Testis (tissue), 3 donors: Measurements from ENCODE around the gene TIMM10. TPM values are rescaled to one million over a fixed set of nuclear protein-coding genes. Genes with fewer than 3 reads are reported as not detected.

Experiments used
- DNase-seq: peaks from one replicate; pipeline ENCODE4 v3.0.0-alpha.2; 2019
- H3K27ac ChIP-seq, 2 donors: fragments of 200-600 bp; sonication (generic); one replicate each; pipeline ENCODE4 v1.5.1; 2019
- H3K27me3 ChIP-seq: fragments of 200-600 bp; sonication (generic); one replicate; pipeline ENCODE4 v1.5.1; 2019
- H3K36me3 ChIP-seq: fragments of 200-600 bp; sonication (generic); one replicate; pipeline ENCODE4 v1.5.1; 2017; ENCODE audit warnings: low read depth; ENCODE audit errors: missing control alignments
- H3K4me1 ChIP-seq: fragments of 200-600 bp; sonication (generic); one replicate; pipeline ENCODE4 v1.5.1; 2019
- H3K4me3 ChIP-seq, 2 donors: fragments of 200-600 bp; sonication (generic); one replicate each; pipeline ENCODE4 v1.5.1; 2017 to 2019
- H3K9me3 ChIP-seq: fragments of 200-600 bp; sonication (generic); one replicate; pipeline ENCODE4 v1.5.1; 2017
- POLR2A ChIP-seq: fragments of 450-650 bp; IDR thresholded peaks from one replicate; pipeline ENCODE4 v1.6.1; 2017; ENCODE audit warnings: antibody characterized with exemption, mild to moderate bottlenecking, moderate library complexity
- WGBS, 2 donors: methylation state at CpG; one replicate each; pipeline ENCODE4 v1.1.5; 2018; 5-methylcytosine and 5-hydroxymethylcytosine counted together
- intact Hi-C: fragments of 100-400 bp; cut with DNase I; formaldehyde crosslinking; loops from one replicate; pipeline ENCODE4 v1.15.1; 2023; ENCODE audit warnings: low total_unique reads
- polyA plus RNA-seq: library from polyadenylated mRNA; stranded (reverse); fragments of 350-450 nt; fragmentation: Illumina TruSeq; extraction: RNeasy Lipid Tissue Mini Kit (QIAGEN cat#74804); gene quantifications from one replicate; pipeline ENCODE4 v1.2.3, GENCODE V29; 2014; ENCODE audit warnings: low read depth, low replicate concordance; ENCODE audit not compliant: insufficient read depth
- total RNA-seq, 2 donors: library from RNA; depleted of rRNA; stranded (reverse); fragments of >200 nt; gene quantifications; one replicate each; pipeline ENCODE4 v1.2.3, GENCODE V29; 2016
- TF ChIP-seq, protein P1 (sequence below), 3 experiments: fragments of 450-650 bp in 2 of 3; fragments of 200-600 bp in 1 of 3; sonication (generic) in 1 of 3; IDR thresholded peaks; one replicate each; pipeline ENCODE4 v1.5.1; 2016 to 2019; ENCODE audit warnings: antibody characterized with exemption in 3 of 3, mild to moderate bottlenecking in 2 of 3, moderate library complexity in 1 of 3

The TIMM10 gene
- total and polyA plus RNA-seq, 3 donors from 2014 or later = 27.7 to 56.9 (median 49.1) TPM

DNA sequence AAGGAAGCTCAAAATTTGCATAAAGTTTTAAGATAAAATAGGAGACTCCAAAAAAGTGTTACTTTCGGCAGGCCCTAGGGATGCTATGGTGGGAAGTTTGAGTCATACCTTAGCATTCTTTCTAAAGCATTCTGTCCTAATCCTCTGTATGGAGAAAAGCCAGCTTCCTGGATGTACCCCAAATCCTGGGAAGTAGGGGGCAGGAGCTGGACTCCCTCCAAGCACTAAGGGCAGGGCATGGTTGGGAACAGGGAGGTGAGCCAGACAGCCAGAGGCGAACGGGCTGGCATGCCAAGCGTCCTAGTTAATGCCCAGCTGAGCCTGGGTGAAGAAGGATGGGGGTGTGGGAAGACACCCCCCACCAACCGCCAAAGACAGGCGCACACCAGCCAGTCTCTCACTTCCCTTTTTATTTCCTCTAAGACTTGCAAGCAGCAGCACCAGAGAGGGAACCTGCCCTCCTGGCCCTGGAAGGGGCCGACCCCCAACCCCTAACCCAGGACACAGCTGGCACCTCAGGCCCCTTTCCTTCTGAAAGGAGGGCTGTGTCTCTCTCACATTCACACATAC, 46.3 kb downstream of the TIMM10 start:
- TF ChIP-seq, protein P1, sequence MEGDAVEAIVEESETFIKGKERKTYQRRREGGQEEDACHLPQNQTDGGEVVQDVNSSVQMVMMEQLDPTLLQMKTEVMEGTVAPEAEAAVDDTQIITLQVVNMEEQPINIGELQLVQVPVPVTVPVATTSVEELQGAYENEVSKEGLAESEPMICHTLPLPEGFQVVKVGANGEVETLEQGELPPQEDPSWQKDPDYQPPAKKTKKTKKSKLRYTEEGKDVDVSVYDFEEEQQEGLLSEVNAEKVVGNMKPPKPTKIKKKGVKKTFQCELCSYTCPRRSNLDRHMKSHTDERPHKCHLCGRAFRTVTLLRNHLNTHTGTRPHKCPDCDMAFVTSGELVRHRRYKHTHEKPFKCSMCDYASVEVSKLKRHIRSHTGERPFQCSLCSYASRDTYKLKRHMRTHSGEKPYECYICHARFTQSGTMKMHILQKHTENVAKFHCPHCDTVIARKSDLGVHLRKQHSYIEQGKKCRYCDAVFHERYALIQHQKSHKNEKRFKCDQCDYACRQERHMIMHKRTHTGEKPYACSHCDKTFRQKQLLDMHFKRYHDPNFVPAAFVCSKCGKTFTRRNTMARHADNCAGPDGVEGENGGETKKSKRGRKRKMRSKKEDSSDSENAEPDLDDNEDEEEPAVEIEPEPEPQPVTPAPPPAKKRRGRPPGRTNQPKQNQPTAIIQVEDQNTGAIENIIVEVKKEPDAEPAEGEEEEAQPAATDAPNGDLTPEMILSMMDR (IDR thresholded peaks at IDR 0.05) = no peak
- TF ChIP-seq POLR2A = no peak
- intact Hi-C loops = no loop called here
- H3K27me3 ChIP-seq = no peaks in the 10 kb centered on the region
- no peak overlapping the region for H3K4me3 ChIP-seq
- no peaks in the 10 kb centered on the region for H3K36me3 ChIP-seq
- H3K27ac ChIP-seq = no peak overlapping the region
- peaks cover 12% of the 10 kb centered on the region for H3K4me1 ChIP-seq
- no peak for DNase-seq
- no peaks in the 10 kb centered on the region for H3K9me3 ChIP-seq
- 85 to 90% methylated on average over 7 of the region's 7 CpGs for WGBS, 2 donors

- intact Hi-C loops = no loop called here
- peak overlapping the region in 1 of 2 donors; percentile 38 for H3K4me3 ChIP-seq
- no peak overlapping the region for H3K27ac ChIP-seq
- H3K9me3 ChIP-seq = no peaks in the 10 kb centered on the region
- H3K4me1 ChIP-seq = peaks cover 12% of the 10 kb centered on the region
- no peaks in the 10 kb centered on the region for H3K27me3 ChIP-seq
- no peak for DNase-seq
- no peaks in the 10 kb centered on the region for H3K36me3 ChIP-seq
- TF ChIP-seq, protein P1 (IDR thresholded peaks at IDR 0.05) = no peak
- no peak for TF ChIP-seq POLR2A
- WGBS, 2 donors = 57 to 61% methylated on average over 3 of the region's 3 CpGs
These were observed 47.0 kb downstream of the TIMM10 start for GRCh38 chr11:57483562-57483918.

DNA sequence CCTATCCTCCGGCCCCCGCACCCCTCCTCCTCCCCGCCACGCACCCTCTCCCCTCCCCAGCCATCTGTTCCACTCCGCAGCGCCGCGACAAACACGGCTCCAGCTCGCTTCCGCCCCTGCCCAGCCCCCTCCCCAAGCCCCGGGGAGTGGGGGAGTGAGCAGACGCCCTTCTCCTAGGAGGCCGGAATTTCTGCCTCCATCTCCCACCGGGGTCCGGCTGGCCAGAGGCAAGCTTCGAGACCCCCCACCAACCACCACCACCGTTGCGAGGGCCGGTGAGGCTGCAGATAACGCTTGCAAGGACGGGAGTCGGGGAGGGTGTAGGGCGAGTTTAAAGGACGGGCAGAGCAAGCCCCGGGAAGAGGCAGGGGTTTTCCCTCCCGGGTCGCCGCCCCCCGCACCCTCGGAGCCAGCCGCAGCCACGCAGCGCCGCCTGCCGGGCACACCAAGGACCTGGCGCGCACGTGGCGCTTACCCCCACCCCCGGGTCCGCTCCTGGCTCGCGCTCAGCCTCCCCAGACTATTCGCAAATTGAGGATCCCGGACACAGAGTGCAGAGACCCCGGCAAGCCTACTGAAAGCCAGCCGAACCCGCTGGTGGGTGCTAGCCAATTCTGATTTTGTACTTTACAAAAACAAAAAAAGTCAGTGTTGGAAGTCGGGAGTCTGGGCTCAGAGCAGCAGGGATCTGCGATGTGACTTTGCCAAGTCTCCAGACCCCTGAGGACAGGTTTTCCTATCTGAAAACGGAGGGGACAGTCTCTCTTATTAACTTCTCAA, 47.6 kb downstream of the TIMM10 start:
- 1% methylated on average over 20 to 35 of the region's 52 CpGs for WGBS, 2 donors
- Histone ChIP-seq H3K4me3 (peak overlapping the region; percentile 15 to 38), H3K4me1 (peaks cover 12% of the 10 kb centered on the region), H3K27me3 (no peaks in the 10 kb centered on the region), H3K9me3 (no peaks in the 10 kb centered on the region), H3K27ac (no peak overlapping the region), H3K36me3 (no peaks in the 10 kb centered on the region)
- DNase-seq = peak; percentile 61
- TF ChIP-seq POLR2A = no peak
- TF ChIP-seq, protein P1 (IDR thresholded peaks at IDR 0.05) = peak; percentile 53 to 74 (median 60)
- intact Hi-C loops = no loop called here

DNA sequence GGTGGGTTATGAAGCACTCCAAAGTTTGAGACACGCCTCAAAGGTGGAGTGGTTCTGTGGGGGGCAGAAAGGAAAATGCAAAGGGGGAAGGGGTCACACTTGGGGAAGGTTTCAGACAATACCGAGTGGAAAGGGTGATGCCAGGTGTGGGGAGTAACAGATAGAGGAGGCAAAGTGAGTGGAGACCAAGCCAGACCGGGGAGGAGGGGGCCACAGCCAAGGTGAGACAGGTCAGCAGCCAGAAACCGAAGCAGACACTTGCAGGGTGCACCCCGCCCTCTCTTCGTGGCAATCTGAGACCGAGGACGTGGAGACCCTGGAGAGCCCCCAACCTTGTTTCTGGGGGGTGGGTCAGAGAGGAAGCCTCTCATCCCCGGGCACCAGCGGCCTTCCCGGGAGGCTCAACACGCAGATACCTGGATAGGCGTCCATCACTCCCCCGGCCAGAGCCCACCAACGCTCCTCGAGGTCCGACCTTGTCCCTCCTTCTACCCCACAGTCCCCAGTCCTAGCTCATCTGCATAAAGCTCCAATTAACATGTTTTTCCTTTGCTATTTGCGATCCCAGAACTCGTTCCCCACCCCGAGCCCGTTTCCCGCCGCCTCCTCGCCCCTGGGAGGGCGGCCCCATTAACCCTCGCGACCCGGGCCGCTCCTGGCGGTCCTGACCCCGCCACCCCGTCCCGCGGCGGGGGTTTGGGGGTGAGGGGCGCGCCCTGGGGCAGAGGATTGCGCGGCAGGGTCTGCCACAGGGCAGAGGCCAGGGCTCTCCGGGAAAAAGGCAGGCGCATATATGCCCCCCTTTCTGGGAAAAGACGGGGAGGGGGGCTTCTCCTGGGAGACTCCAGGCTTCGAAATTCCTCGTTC, 48.4 kb downstream of the TIMM10 start:
- Histone ChIP-seq H3K9me3 (no peaks in the 10 kb centered on the region), H3K36me3 (no peaks in the 10 kb centered on the region), H3K4me1 (peaks cover 12% of the 10 kb centered on the region), H3K4me3 (peak overlapping the region; percentile 15 to 38), H3K27ac (no peak overlapping the region), H3K27me3 (no peaks in the 10 kb centered on the region)
- intact Hi-C loops = no loop called here
- DNase-seq = no peak
- 22 to 29% methylated on average over 21 to 44 of the region's 44 CpGs for WGBS, 2 donors
- TF ChIP-seq, protein P1 (IDR thresholded peaks at IDR 0.05) = no peak
- TF ChIP-seq POLR2A = no peak
